ENCODE results near the gene WBP2. TPM values are rescaled to one million over a fixed set of nuclear protein-coding genes. Genes with fewer than 3 reads are reported as not detected.

The WBP2 gene
- polyA plus RNA-seq, 3 donors, result 62.4 to 93.3 (median 67.9) TPM

- no peaks in the 10 kb centered on the region for H4K20me1 ChIP-seq (ENCODE audit: insufficient read depth, low read length)
- no peak overlapping the region for H3K27ac ChIP-seq (ENCODE audit: low read depth in 1 of 2, low read length in 2 of 2)
- H3K4me3 ChIP-seq (replicated peaks in 1 of 3; ENCODE audit: low read depth in 2 of 3, low read length in 3 of 3), result no peak overlapping the region
- H3K9ac ChIP-seq (ENCODE audit: insufficient read depth, low read length, poor library complexity, severe bottlenecking), result no peak overlapping the region
- H3K4me3 Mint-ChIP-seq, result no peak overlapping the region
- H3K27me3 ChIP-seq (ENCODE audit: control insufficient read depth in 2 of 2, insufficient read depth in 2 of 2, low read length in 2 of 2), result no peaks in the 10 kb centered on the region
- TF ChIP-seq CTCF (IDR thresholded peaks at IDR 0.05), result no peak
- peak in 1 of 3 donors; percentile 2 for DNase-seq
- no peaks in the 10 kb centered on the region for H3K9me3 ChIP-seq (replicated peaks in 1 of 2; ENCODE audit: control insufficient read depth in 1 of 2, insufficient read depth in 1 of 2, low read length in 2 of 2)
- WGBS (ENCODE audit: insufficient coverage), result 97% methylated on average over 13 of the region's 24 CpGs
- H3K36me3 ChIP-seq (replicated peaks in 1 of 2; ENCODE audit: control insufficient read depth in 1 of 2, insufficient read depth in 2 of 2, low read length in 2 of 2), result peaks cover 63 to 88% of the 10 kb centered on the region in 2 donors
- no peak overlapping the region for H2AFZ ChIP-seq (ENCODE audit: insufficient read depth, low read depth, low read length, poor library complexity, severe bottlenecking)
- peaks cover 0 to 2% (median 0%) of the 10 kb centered on the region in 3 donors for H3K27me3 Mint-ChIP-seq (ENCODE audit: low read depth in 3 of 3)
- no peak overlapping the region for H3K4me2 ChIP-seq (replicated peaks; ENCODE audit: extremely low read depth, low read length, poor library complexity, severe bottlenecking)
- no peaks in the 10 kb centered on the region for H3K9me3 Mint-ChIP-seq
- H3K4me1 Mint-ChIP-seq, result no peaks in the 10 kb centered on the region
- H3K36me3 Mint-ChIP-seq, result peaks cover 45 to 77% of the 10 kb centered on the region in 2 donors
- intact Hi-C loops (cut with micrococcal nuclease), result no loop called here
- peak overlapping the region in 1 of 7 donors; percentile 46 for H3K27ac Mint-ChIP-seq
- no peaks in the 10 kb centered on the region for H3K79me2 ChIP-seq (ENCODE audit: insufficient read depth, low read length)
- no peaks in the 10 kb centered on the region for H3K4me1 ChIP-seq (ENCODE audit: control insufficient read depth in 1 of 2, insufficient read depth in 2 of 2, low read length in 2 of 2)
These were observed 41.8 kb downstream of the WBP2 start for GRCh38 chr17:75813081-75814020.

- Histone ChIP-seq H3K4me1 (ENCODE audit: control insufficient read depth in 1 of 2, insufficient read depth in 2 of 2, low read length in 2 of 2) (no peaks in the 10 kb centered on the region), H4K20me1 (ENCODE audit: insufficient read depth, low read length) (no peaks in the 10 kb centered on the region), H3K4me3 (replicated peaks in 1 of 3; ENCODE audit: low read depth in 2 of 3, low read length in 3 of 3) (no peak overlapping the region), H3K27me3 (ENCODE audit: control insufficient read depth in 2 of 2, insufficient read depth in 2 of 2, low read length in 2 of 2) (no peaks in the 10 kb centered on the region), H2AFZ (ENCODE audit: insufficient read depth, low read depth, low read length, poor library complexity, severe bottlenecking) (no peak overlapping the region), H3K36me3 (replicated peaks in 1 of 2; ENCODE audit: control insufficient read depth in 1 of 2, insufficient read depth in 2 of 2, low read length in 2 of 2) (peaks cover 56 to 80% of the 10 kb centered on the region in 2 donors), H3K27ac (ENCODE audit: low read depth in 1 of 2, low read length in 2 of 2) (no peak overlapping the region), H3K4me2 (replicated peaks; ENCODE audit: extremely low read depth, low read length, poor library complexity, severe bottlenecking) (no peak overlapping the region), H3K9me3 (replicated peaks in 1 of 2; ENCODE audit: control insufficient read depth in 1 of 2, insufficient read depth in 1 of 2, low read length in 2 of 2) (no peaks in the 10 kb centered on the region), H3K9ac (ENCODE audit: insufficient read depth, low read length, poor library complexity, severe bottlenecking) (no peak overlapping the region), H3K79me2 (ENCODE audit: insufficient read depth, low read length) (no peaks in the 10 kb centered on the region)
- WGBS (ENCODE audit: insufficient coverage), result 97% methylated on average over 26 of the region's 27 CpGs
- intact Hi-C loops (cut with micrococcal nuclease), result no loop called here
- H3K4me3 Mint-ChIP-seq, result peak overlapping the region in 1 of 2 donors; percentile 45
- peak in 1 of 3 donors; percentile 2 for DNase-seq
- H3K27ac Mint-ChIP-seq, result peak overlapping the region in 3 of 7 donors; percentile 32 to 80 (median 38)
- H3K9me3 Mint-ChIP-seq, result no peaks in the 10 kb centered on the region
- H3K36me3 Mint-ChIP-seq, result peaks cover 42 to 68% of the 10 kb centered on the region in 2 donors
- H3K4me1 Mint-ChIP-seq, result no peaks in the 10 kb centered on the region
- TF ChIP-seq CTCF (IDR thresholded peaks at IDR 0.05), result no peak
- H3K27me3 Mint-ChIP-seq (ENCODE audit: low read depth in 3 of 3), result peaks cover 0 to 2% (median 0%) of the 10 kb centered on the region in 3 donors
These were observed 42.8 kb downstream of the WBP2 start for GRCh38 chr17:75812096-75813013.

Measured in CD14-positive monocyte (primary cell).